Calu3 (cell line): Measurements from ENCODE around the gene PVALB. TPM values are rescaled to one million over a fixed set of nuclear protein-coding genes. Genes with fewer than 3 reads are reported as not detected.

Experiments used
- BruUV-seq: library from RNA; stranded (reverse); fragments of 400-500 nt; replicated peaks from 2 replicates; lab custom pipeline; 2021; lab: Mats Ljungman, UMichigan
- CTCF ChIA-PET: fragments of 300-600 bp; sonication (Branson Sonifier 250); formaldehyde crosslinking; loops from one replicate; lab custom pipeline; 2022; ENCODE audit warnings: antibody characterized with exemption; lab: Charles Lee
- DNase-seq: peaks from one replicate; pipeline ENCODE4 v3.0.0; 2022
- H3K27ac Mint-ChIP-seq: one replicate; pipeline ENCODE4 v1.8.0; 2022; ENCODE audit warnings: mixed read lengths; ENCODE audit not compliant: unreplicated experiment
- H3K27me3 Mint-ChIP-seq: one replicate; pipeline ENCODE4 v1.8.0; 2022; ENCODE audit warnings: mixed read lengths; ENCODE audit not compliant: unreplicated experiment
- H3K36me3 Mint-ChIP-seq: one replicate; pipeline ENCODE4 v1.8.0; 2022; ENCODE audit warnings: mild to moderate bottlenecking, moderate library complexity, mixed read lengths; ENCODE audit not compliant: insufficient read depth, unreplicated experiment
- H3K4me1 Mint-ChIP-seq: one replicate; pipeline ENCODE4 v1.8.0; 2022; ENCODE audit warnings: mild to moderate bottlenecking, low read depth, mixed read lengths; ENCODE audit not compliant: unreplicated experiment
- H3K4me3 Mint-ChIP-seq: one replicate; pipeline ENCODE4 v1.8.0; 2022; ENCODE audit warnings: mild to moderate bottlenecking, low read depth, moderate library complexity, mixed read lengths; ENCODE audit not compliant: unreplicated experiment
- H3K9me3 Mint-ChIP-seq: one replicate; pipeline ENCODE4 v1.8.0; 2022; ENCODE audit warnings: low read depth, mixed read lengths; ENCODE audit not compliant: unreplicated experiment
- intact Hi-C: fragments of 100-400 bp; cut with micrococcal nuclease; formaldehyde crosslinking; loops from one replicate; pipeline ENCODE4 v1.10.0; 2022; ENCODE audit not compliant: unreplicated experiment
- total RNA-seq: library from RNA; stranded (reverse); gene quantifications from 2 replicates; pipeline ENCODE4 v1.2.3, GENCODE V29; 2022
- TF ChIP-seq, protein P1 (sequence below): fragments of 200-600 bp; IDR thresholded peaks from one replicate; pipeline ENCODE4 v1.8.0; 2022; ENCODE audit warnings: antibody characterized with exemption; ENCODE audit not compliant: unreplicated experiment

Gene PVALB
- total RNA-seq, 1 experiment from 2014 or later = not detected

DNA sequence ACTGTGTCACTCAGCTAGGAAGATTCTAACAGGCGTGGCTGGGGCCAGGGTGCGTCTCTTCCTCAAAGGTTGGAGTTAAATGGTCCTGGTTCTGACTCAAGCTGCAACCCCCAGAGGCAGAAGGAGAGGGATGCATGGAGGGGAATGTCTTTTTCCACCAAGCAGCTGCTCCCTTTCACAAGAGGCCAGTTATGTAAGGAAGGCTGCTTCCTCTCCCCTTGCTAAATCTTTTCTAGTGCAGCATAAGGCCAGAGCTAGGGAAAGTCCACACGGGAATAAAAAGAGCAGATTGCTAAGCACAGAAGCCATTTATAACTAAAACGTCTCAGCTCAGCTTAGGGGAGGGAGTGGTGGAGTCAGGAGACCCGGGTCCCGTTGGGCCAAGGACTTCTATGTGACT is 10.0 kb downstream of the PVALB start:
- H3K27me3 Mint-ChIP-seq = peaks cover 94% of the 10 kb centered on the region
- intact Hi-C loops = no loop called here
- BruUV-seq = no TSS peak
- no peaks in the 10 kb centered on the region for H3K9me3 Mint-ChIP-seq
- H3K4me3 Mint-ChIP-seq = no peak overlapping the region
- DNase-seq = no peak
- CTCF ChIA-PET = no interaction called here
- no peaks in the 10 kb centered on the region for H3K4me1 Mint-ChIP-seq
- no peak overlapping the region for H3K27ac Mint-ChIP-seq
- H3K36me3 Mint-ChIP-seq = no peaks in the 10 kb centered on the region
- TF ChIP-seq, protein P1, sequence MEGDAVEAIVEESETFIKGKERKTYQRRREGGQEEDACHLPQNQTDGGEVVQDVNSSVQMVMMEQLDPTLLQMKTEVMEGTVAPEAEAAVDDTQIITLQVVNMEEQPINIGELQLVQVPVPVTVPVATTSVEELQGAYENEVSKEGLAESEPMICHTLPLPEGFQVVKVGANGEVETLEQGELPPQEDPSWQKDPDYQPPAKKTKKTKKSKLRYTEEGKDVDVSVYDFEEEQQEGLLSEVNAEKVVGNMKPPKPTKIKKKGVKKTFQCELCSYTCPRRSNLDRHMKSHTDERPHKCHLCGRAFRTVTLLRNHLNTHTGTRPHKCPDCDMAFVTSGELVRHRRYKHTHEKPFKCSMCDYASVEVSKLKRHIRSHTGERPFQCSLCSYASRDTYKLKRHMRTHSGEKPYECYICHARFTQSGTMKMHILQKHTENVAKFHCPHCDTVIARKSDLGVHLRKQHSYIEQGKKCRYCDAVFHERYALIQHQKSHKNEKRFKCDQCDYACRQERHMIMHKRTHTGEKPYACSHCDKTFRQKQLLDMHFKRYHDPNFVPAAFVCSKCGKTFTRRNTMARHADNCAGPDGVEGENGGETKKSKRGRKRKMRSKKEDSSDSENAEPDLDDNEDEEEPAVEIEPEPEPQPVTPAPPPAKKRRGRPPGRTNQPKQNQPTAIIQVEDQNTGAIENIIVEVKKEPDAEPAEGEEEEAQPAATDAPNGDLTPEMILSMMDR = no peak

DNA sequence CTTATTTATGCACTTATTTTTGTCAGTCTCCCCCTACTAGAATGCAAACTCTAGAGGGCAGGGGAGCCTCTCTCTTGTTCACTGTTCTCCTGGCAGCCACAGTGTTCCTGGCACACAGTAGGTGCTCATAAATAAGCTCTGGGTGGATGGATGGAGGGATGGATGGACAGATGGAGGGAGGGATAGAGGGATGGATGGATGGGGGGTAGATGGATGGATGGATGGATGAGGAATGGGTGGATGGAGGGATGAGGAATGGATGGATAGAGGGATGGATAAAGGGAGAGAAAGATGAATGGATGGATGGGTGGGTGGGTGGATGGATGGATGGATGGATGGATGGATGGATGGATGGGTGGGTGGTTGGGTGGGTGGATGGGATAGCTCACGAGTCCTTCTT is 13.5 kb downstream of the PVALB start:
- no TSS peak for BruUV-seq
- no peak overlapping the region for H3K4me3 Mint-ChIP-seq
- no peaks in the 10 kb centered on the region for H3K36me3 Mint-ChIP-seq
- H3K27me3 Mint-ChIP-seq = peaks cover 100% of the 10 kb centered on the region
- H3K4me1 Mint-ChIP-seq = no peaks in the 10 kb centered on the region
- intact Hi-C loops = no loop called here
- TF ChIP-seq, protein P1 = no peak
- H3K9me3 Mint-ChIP-seq = no peaks in the 10 kb centered on the region
- no peak overlapping the region for H3K27ac Mint-ChIP-seq
- DNase-seq = no peak
- CTCF ChIA-PET = no interaction called here

DNA sequence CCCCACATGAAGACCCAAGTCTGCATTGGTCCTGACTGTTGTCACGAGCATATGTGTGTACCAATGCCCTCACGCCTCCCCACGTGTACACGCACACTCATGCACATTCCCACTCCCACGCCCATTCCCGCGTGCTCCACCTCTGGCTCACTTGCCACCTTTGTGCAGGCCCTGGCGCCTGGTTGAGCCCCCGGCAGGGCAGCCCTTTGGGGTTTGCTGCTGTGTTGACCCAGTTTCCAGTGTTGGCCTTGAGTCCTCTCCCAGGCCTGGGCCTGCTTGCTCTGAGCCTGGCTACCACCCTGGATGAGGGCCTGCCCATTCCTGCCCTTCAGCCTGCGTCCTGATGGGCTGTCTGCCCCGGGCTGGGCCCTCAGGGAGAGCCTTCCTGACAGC is 18.2 kb downstream of the PVALB start:
- H3K9me3 Mint-ChIP-seq = no peaks in the 10 kb centered on the region
- no peaks in the 10 kb centered on the region for H3K36me3 Mint-ChIP-seq
- no peaks in the 10 kb centered on the region for H3K4me1 Mint-ChIP-seq
- peaks cover 100% of the 10 kb centered on the region for H3K27me3 Mint-ChIP-seq
- CTCF ChIA-PET = no interaction called here
- TF ChIP-seq, protein P1 = no peak
- no TSS peak for BruUV-seq
- intact Hi-C loops = no loop called here
- no peak for DNase-seq
- H3K27ac Mint-ChIP-seq = no peak overlapping the region
- H3K4me3 Mint-ChIP-seq = no peak overlapping the region

DNA sequence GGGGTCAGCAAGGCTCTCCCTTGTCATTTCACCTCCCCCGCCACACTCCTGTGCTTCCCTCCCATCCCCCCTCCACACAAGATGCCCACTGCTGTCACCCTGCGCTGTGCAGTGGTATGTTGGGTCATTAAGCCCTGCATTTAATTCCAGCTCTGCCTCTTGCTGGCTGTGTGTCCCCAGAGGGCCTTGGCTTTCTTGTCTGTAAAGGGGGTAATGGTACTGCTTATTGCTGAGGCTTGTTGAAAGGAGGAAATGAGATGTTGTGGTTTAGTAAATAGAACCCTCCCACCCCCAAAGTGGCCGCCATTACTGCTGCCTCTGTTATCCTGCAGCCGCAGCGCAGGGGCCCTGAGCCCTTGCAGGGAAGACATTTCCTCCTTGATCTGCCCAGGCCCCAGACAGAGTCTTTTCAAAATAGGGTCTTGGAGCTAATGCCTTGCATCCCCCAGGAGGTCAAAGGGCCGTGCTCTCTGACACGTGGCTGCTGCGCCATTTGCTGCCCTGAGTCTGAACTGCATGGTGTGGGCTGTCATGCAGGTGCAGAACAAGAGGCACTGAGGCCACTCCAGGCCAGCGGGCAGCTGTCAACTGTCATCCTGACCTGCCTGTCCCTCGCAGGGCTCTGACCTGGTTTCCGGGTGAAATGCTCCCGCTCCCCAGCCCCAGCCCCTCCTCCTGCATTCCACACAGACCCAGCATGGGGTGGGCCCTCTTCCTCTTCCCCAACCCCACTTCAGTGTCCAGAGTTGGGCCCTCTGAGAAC is 18.7 kb downstream of the PVALB start:
- no peaks in the 10 kb centered on the region for H3K9me3 Mint-ChIP-seq
- intact Hi-C loops = no loop called here
- H3K36me3 Mint-ChIP-seq = no peaks in the 10 kb centered on the region
- TF ChIP-seq, protein P1 = no peak
- H3K27me3 Mint-ChIP-seq = peaks cover 95% of the 10 kb centered on the region
- H3K4me3 Mint-ChIP-seq = no peak overlapping the region
- CTCF ChIA-PET = no interaction called here
- H3K4me1 Mint-ChIP-seq = no peaks in the 10 kb centered on the region
- H3K27ac Mint-ChIP-seq = no peak overlapping the region
- BruUV-seq = no TSS peak
- DNase-seq = no peak
